Non-pigmented ciliary epithelial cell (primary cell): Measurements from ENCODE around the gene COL28A1.

Experiments
- DNase-seq: peaks from one replicate; pipeline ENCODE4 v3.0.0-alpha.2; 2010; ENCODE audit warnings: low read depth

COL28A1 gene

DNA sequence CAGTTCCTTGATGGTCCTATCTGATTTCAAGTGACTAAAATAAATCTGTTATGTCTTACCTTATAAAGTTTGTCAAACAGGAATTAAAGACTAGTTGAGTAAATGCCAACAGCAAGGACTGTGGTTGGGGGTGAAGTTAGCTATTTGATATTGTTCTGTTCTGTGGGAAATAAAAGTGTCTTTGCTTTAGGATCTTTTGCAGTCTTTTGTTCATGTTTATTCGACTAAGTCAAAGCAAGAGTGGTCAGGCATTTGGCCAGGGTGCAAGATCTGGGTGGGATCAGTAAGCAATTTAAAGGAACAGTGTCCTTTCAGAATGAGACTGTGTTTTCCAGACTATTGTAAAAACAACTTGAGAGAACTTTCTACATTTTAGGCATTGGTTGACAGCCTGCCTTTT lies at the start of gene COL28A1:
Gene COL28A1, minus strand, starts transcription at position 183 of the 400 bp plus-strand sequence. CDS start 2,998 bp downstream, outside the sequence.
- DNase-seq = no peak

DNA sequence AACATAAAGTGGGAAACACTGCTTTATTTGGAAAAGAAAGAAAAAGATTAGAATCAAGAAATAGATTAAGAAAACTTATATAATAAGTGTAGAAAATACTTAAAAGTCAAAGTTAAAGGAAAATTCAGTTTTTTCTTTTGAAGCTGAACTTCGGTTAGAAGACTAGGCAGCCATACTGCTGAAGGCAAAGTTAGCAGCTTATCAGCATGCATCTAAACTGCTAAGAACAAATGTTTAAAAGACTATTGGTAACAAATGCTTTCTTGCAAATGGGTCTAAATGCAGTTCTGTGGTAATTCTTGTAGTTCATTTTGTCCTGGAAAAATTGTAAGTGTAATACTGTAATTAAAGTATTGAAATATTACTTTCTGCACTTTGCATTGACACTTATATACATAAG lies 49.0 kb upstream of the COL28A1 start:
- no peak for DNase-seq

- DNase-seq = no peak
Observed at GRCh38 chr7:7583731-7584130, 48.1 kb upstream of the COL28A1 start.

DNA sequence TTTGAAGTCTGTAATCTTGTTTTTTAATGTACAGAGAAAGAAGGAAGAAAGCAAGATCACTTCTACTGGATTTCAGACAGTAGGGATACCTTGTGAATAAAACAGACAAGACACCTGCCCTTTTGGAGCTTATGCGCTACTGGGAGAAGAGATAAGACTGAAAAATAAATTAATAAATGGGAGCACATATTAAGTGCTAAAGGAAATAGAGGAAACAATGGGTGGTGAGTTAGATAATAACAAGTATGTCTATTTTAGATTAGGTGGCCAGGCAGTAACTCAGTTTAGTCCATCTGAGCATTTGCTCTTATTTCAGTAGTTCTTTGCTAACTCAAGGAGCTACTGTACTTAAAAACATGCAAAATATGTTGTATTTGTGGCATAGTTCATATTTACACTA lies 46.9 kb upstream of the COL28A1 start:
- no peak for DNase-seq

DNA sequence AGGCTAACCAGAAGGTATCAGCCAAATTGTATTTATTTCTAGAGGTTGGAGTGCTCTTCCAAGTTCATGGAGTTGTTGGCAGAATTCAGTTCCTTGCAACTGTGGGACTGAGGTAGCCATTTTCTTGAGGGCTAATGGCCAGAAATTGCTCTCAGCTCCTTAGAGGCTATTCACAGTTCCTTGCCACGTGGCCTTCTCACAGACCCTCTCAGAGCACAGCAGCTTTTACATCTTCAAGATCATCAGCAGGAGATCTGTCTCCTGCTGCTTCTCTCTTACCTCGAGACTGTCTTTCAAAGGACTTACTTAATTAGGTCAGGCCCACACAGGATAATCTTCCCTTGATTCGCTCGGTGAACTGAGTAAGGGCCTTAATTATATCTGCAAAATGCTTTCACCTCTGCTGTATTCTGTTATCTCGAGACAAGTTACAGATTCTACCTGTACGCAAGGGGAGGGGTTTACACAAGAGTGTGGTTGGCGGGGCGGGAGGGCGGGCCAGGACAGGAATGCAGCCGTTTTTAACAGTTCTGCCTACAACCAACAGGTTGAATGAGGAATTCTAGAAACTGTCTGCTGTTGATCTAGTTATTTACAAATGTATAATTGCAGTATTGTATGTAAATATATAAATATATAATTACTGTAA lies 46.0 kb upstream of the COL28A1 start:
- no peak for DNase-seq

DNA sequence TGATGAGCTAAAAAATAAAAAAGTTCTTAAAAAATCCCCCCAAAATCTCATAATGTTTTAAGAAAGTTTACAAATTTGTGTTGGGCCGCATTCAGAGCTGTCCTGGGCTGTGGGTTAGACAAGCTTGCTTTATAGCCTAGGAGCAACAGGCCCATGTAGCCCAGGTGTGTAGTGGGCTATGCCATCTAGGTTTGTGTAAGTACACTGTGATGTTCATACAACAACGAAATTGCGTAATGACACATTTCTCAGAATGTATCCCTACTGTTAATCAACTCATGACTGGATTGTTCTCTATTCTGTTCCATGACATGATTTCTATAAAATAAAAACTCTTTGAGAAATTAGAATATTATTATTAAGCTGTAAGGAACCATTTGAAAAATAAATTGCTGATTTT lies 44.0 kb upstream of the COL28A1 start:
- DNase-seq = no peak

GRCh38 chr7:7577888-7578287 lies 42.2 kb upstream of the COL28A1 start:
- DNase-seq = no peak

DNA sequence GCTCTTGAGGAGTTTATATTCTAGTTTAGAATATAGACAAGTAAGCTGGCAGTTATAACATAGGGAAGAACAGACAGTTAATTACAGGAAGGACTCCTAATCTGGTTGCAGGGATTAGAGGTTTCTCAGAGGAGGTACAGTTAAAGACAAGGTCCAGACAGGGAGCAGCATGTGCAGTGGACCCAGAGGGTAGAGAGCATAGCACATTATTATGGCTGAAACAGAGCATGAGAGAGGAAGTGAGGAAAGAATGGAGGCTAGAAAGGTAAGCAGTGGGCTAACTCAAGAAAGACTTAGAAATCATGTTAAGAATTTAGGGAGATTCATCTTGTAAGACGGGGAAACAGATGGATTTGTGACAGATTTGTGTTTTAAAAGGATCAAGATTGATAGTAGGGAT lies 40.7 kb upstream of the COL28A1 start:
- no peak for DNase-seq

DNA sequence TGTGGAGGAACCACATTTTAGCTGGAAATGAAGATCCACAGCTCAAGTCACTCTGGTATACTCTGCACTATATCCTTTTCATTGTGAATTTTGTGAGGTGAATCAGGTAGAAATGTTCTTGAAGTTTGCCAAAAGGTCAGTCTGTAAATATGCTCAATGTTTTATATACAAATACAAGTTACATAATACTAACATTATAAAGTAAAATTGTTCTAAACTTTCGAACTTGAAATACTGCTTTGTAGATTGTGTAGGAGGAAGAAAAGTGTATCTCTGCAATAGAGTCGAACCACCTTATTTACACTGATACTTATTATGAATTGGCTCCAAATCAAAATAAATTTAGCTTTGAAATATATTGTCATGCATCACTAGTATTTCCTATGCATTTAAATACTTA lies 38.0 kb upstream of the COL28A1 start:
- DNase-seq = no peak

GRCh38 chr7:7570584-7570983 lies 34.9 kb upstream of the COL28A1 start:
- no peak for DNase-seq

DNA sequence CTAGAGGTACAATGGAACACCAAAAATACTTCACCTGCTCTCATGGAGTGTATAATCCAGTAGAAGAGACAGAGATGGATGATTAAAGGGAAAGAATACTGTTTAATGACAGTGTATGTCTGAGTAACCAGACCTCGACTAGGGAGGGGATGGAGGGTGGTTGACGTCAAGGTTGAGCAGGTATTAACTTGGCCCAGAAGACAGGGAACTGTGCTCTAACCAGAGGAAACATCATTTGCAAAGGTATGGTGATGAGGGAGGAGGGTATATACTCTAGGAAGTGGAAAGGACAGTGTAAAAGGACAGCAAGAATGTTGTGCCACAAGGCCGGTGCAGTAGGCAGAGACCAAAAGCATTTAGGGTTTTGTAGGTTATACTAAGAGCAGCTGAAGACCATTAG lies 33.9 kb upstream of the COL28A1 start:
- no peak for DNase-seq

- DNase-seq = no peak
Observed at GRCh38 chr7:7569081-7569527, 33.4 kb upstream of the COL28A1 start.

GRCh38 chr7:7568553-7568952 lies 32.9 kb upstream of the COL28A1 start:
- no peak for DNase-seq

- no peak for DNase-seq
Observed at GRCh38 chr7:7567898-7568531, 32.3 kb upstream of the COL28A1 start.

DNA sequence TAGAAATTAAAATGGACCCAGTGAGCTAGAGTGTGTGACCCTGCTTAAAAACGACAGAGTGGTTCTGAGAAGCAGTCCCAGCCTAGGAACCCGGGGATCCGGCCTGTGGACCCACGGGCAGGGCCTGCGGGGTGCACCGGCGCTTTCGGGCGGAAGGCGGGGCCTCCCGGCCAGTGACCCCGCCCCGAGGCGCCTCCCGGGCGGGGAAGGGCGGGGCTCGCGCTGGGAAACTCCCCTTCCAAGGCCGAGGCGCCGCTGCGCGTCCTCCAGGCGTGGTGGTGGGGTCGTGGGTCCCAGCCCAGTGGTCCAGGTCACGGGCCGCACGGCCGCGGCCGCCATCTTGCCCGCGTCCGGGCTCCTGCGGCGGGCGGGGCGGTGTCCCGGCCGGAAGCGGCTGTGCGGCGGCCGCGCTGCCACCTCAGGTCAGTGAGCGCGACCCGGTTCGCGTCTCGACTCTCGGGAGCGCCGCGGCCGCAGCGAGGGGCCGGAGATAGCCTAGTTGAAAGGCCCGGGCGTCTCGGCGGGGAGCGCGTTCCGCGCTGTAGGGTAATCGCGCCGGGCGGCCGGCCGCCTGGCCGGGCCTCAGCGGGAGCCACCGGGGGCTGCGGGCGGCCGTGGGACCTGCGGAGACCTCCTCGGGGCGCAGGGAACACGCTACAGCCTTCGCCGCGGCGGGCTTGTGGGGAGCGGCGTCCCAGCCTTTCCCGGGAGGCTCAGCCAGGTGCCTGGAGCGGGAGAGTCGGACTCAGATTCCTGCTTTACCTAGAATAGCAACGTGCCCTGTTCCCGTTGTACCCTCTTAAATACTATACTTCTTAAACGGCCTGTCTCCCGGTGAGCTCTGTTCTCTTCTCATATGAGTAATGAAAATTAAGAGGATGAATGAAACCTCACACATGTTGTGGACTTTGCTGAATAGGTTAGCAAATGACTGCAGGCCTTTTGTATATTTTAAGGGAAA lies 31.3 kb upstream of the COL28A1 start, which contains the start of gene MIOS:
Gene MIOS, plus strand, starts transcription at position 234 of the 961 bp plus-strand sequence. CDS start 5,592 bp downstream, outside the sequence.
- no peak for DNase-seq

GRCh38 chr7:7565746-7566650 lies 30.3 kb upstream of the COL28A1 start:
- no peak for DNase-seq

- DNase-seq = no peak
Observed at GRCh38 chr7:7565018-7565680, 29.5 kb upstream of the COL28A1 start.

- peak; percentile 44 for DNase-seq
Observed at GRCh38 chr7:7564323-7564780, 28.7 kb upstream of the COL28A1 start.

- no peak for DNase-seq
Observed at GRCh38 chr7:7563813-7564212, 28.1 kb upstream of the COL28A1 start.

DNA sequence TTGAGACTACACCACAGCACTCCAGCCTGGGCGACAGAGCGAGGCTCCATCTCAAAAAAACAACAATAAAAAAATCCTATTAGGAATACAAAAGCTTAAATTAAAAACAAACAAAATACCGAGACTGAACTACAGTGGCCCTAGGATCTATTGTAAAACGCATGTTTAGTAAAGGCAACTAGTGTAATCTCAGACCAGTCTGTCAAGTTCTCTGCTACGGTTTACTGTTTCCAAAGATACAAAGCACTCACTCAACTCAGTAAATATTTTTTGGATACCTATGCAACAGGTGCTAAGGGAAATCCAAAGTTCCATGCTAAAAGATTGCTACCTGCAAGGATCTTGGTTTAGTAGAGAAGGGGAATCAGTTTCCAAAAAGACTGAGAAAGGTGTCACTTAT lies 27.6 kb upstream of the COL28A1 start:
- no peak for DNase-seq

DNA sequence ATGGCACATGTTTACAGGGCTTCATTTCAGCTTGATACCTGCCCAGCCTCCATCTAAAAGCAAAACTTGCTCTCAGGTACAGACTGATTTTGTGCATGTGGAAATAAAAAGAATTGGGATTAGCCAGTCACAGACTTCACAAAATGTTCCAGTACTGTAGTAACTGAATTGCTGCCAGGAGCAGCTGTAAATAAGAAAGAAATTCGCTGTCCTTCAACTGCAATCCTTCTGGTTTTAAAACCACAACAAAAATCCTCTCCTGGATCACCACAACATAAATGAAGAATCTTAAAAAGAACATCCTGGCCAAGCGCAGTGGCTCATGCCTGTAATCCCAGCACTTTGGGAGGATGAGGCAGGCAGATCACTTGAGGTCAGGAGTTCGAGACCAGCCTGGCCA lies 27.1 kb upstream of the COL28A1 start:
- no peak for DNase-seq
